H1 (cell line): ENCODE measurements around the gene TMSB15C.
"Not testable (repeated sequence)": the region's sequence is repeated elsewhere in the genome, so short reads cannot be mapped to it uniquely, and the experiment has no call there.

Source experiments
- ATF3 ChIP-seq: IDR thresholded peaks from 2 replicates; pipeline ENCODE4 v1.6.1; 2011; ENCODE audit warnings: low read depth, mild to moderate bottlenecking, low read length; ENCODE audit not compliant: insufficient read depth
- CHD2 ChIP-seq: IDR thresholded peaks from 2 replicates; pipeline ENCODE4 v1.6.1; 2012; ENCODE audit warnings: low read length, improper control_type of control experiment
- EP300 ChIP-seq, 2 experiments: IDR thresholded peaks; 1 replicate in 1 of 2; 2 replicates in 1 of 2; pipeline ENCODE4 v1.6.1; 2011 to 2012; ENCODE audit warnings: low read depth in 2 of 2, low read length in 2 of 2, mild to moderate bottlenecking in 2 of 2, borderline replicate concordance in 1 of 2, inconsistent platforms in 1 of 2, moderate library complexity in 1 of 2
- EZH2 ChIP-seq: fragments of 200-600 bp; sonication (generic); IDR thresholded peaks from 2 replicates; pipeline ENCODE4 v1.7.1; 2012; ENCODE audit warnings: low read depth, mild to moderate bottlenecking, moderate library complexity, low read length, inconsistent platforms; ENCODE audit not compliant: severe bottlenecking
- HDAC2 ChIP-seq, 2 experiments: fragments of 300-600 bp in 1 of 2; sonication (generic) in 1 of 2; IDR thresholded peaks; 2 replicates each; pipeline ENCODE4 v1.6.1; 2011 to 2012; ENCODE audit warnings: low read depth in 2 of 2, low read length in 2 of 2, mild to moderate bottlenecking in 2 of 2, moderate library complexity in 2 of 2, borderline replicate concordance in 1 of 2, inconsistent platforms in 1 of 2
- JUN ChIP-seq: IDR thresholded peaks from 2 replicates; pipeline ENCODE4 v1.6.1; 2011; ENCODE audit warnings: low read depth, mild to moderate bottlenecking, improper control_type of control experiment, low read length
- MAFK ChIP-seq: IDR thresholded peaks from 2 replicates; pipeline ENCODE4 v1.6.1; 2012; ENCODE audit warnings: low read depth, mild to moderate bottlenecking, improper control_type of control experiment, low read length
- POLR2AphosphoS5 ChIP-seq: IDR thresholded peaks from 2 replicates; pipeline ENCODE4 v1.6.1; 2011; ENCODE audit warnings: low read depth, low read length
- RNF2 ChIP-seq: fragments of 200-900, 300-1000 bp; sonication (generic); IDR thresholded peaks from 2 replicates; pipeline ENCODE4 v1.7.1; 2016; ENCODE audit warnings: borderline replicate concordance, low read depth, mild to moderate bottlenecking, antibody characterized with exemption, low read length; ENCODE audit not compliant: poor library complexity, severe bottlenecking; ENCODE audit errors: missing control alignments
- SIN3A ChIP-seq, 2 experiments: IDR thresholded peaks in 1 of 2; conservative IDR thresholded peaks in 1 of 2; 2 replicates each; pipeline ENCODE4 v1.6.1; 2011 to 2012; ENCODE audit warnings: low read length in 2 of 2, improper control_type of control experiment in 1 of 2, low read depth in 1 of 2, mild to moderate bottlenecking in 1 of 2
- YY1 ChIP-seq: IDR thresholded peaks from 2 replicates; pipeline ENCODE4 v1.6.1; 2011; ENCODE audit warnings: low read depth, mild to moderate bottlenecking, low read length
- TF ChIP-seq, protein P1 (sequence below): IDR thresholded peaks from 2 replicates; pipeline ENCODE4 v1.6.1; 2011; ENCODE audit warnings: low read length, improper control_type of control experiment
- TF ChIP-seq, protein P2 (sequence below), 3 experiments: IDR thresholded peaks; 1 replicate in 2 of 3; 2 replicates in 1 of 3; pipeline versions ENCODE4 v1.5.1 to v1.6.1; 2011; ENCODE audit warnings: low read length in 3 of 3, mild to moderate bottlenecking in 3 of 3, inconsistent platforms in 2 of 3, low read depth in 1 of 3, moderate library complexity in 1 of 3; ENCODE audit not compliant: insufficient read depth in 1 of 3; ENCODE audit errors: control extremely low read depth in 1 of 3
- TF ChIP-seq, protein P3 (sequence below): IDR thresholded peaks from 2 replicates; pipeline ENCODE4 v1.6.1; 2012; ENCODE audit warnings: inconsistent platforms

GRCh38 chrX:104110491-104111240 lies 34.6 kb upstream of the TMSB15C start:
- TF ChIP-seq JUN; YY1; EP300 (IDR thresholded peaks at IDR 0.05; ENCODE audit: borderline replicate concordance in 1 of 2, low read depth in 2 of 2, low read length in 2 of 2); RNF2; POLR2AphosphoS5; HDAC2 (IDR thresholded peaks at IDR 0.05; ENCODE audit: borderline replicate concordance in 1 of 2, low read depth in 2 of 2, low read length in 2 of 2); EZH2; ATF3; CHD2; MAFK; SIN3A (conservative IDR thresholded peaks at IDR 0.05 in 1 of 2, IDR thresholded peaks at IDR 0.05 in 1 of 2; ENCODE audit: low read depth in 1 of 2, low read length in 2 of 2): not testable (repeated sequence)
- TF ChIP-seq, protein P1, sequence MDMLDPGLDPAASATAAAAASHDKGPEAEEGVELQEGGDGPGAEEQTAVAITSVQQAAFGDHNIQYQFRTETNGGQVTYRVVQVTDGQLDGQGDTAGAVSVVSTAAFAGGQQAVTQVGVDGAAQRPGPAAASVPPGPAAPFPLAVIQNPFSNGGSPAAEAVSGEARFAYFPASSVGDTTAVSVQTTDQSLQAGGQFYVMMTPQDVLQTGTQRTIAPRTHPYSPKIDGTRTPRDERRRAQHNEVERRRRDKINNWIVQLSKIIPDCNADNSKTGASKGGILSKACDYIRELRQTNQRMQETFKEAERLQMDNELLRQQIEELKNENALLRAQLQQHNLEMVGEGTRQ: not testable (repeated sequence)
- TF ChIP-seq, protein P2, sequence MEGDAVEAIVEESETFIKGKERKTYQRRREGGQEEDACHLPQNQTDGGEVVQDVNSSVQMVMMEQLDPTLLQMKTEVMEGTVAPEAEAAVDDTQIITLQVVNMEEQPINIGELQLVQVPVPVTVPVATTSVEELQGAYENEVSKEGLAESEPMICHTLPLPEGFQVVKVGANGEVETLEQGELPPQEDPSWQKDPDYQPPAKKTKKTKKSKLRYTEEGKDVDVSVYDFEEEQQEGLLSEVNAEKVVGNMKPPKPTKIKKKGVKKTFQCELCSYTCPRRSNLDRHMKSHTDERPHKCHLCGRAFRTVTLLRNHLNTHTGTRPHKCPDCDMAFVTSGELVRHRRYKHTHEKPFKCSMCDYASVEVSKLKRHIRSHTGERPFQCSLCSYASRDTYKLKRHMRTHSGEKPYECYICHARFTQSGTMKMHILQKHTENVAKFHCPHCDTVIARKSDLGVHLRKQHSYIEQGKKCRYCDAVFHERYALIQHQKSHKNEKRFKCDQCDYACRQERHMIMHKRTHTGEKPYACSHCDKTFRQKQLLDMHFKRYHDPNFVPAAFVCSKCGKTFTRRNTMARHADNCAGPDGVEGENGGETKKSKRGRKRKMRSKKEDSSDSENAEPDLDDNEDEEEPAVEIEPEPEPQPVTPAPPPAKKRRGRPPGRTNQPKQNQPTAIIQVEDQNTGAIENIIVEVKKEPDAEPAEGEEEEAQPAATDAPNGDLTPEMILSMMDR (IDR thresholded peaks at IDR 0.05; ENCODE audit: control extremely low read depth in 1 of 3, insufficient read depth in 1 of 3, low read depth in 1 of 3, low read length in 3 of 3): not testable (repeated sequence)
- TF ChIP-seq, protein P3, sequence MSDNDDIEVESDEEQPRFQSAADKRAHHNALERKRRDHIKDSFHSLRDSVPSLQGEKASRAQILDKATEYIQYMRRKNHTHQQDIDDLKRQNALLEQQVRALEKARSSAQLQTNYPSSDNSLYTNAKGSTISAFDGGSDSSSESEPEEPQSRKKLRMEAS: not testable (repeated sequence)
